ENCODE measurements around the gene PAPSS2.
A peak's percentile ranks its signal among the peaks of the same experiment; 100 is the strongest.
"Not testable (repeated sequence)": the region's sequence is repeated elsewhere in the genome, so short reads cannot be mapped to it uniquely, and the experiment has no call there.

PAPSS2 gene

DNA sequence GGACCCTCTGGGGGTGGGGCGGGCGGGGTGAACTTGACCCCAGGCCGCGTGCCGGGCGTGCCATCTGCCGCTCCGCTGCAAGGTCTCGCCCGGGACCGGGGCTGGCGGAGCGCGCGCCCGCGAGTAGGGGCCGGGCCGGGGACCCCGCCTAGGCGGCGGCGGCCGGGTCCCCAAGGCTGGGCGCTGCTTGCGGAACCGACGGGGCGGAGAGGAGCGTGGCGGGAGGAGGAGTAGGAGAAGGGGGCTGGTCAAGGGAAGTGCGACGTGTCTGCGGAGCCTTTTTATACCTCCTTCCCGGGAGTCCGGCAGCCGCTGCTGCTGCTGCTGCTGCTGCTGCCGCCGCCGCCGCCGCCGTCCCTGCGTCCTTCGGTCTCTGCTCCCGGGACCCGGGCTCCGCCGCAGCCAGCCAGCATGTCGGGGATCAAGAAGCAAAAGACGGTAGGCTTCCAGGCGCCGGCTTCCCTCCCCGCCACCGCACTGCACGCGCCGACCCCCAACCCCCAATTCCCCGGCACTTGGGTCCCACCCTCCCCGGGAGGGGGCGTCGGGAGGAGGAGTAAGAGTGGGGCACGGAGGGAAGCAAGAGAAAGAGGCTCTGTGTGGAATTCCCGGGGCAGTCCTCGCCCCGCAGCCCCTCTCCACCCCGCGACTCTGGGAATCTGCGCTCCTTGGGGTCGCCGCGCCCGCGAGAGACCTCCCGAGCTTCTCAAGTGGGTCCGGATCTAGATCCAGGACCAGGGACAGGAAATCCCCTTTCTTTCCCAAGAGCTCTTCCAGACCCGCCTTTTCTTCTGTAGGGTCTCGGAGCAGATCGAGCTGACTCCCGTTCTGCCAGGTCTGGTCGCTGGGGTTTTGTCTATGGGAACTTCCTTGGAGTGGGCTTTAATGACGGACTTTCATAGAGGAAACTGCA, at the start of gene PAPSS2:
PAPSS2 (plus strand) TSS at position 308 of the 913 bp plus-strand sequence; CDS start at position 412, 104 bp downstream.
- in situ Hi-C loops (cut with HindIII; ENCODE audit: low sequenced_read_pairs), result loop anchor here (5.0 kb wide), 1 partner anchor 72 kb away; no protein-coding TSS in a partner anchor
- TF ChIP-seq, protein P1, sequence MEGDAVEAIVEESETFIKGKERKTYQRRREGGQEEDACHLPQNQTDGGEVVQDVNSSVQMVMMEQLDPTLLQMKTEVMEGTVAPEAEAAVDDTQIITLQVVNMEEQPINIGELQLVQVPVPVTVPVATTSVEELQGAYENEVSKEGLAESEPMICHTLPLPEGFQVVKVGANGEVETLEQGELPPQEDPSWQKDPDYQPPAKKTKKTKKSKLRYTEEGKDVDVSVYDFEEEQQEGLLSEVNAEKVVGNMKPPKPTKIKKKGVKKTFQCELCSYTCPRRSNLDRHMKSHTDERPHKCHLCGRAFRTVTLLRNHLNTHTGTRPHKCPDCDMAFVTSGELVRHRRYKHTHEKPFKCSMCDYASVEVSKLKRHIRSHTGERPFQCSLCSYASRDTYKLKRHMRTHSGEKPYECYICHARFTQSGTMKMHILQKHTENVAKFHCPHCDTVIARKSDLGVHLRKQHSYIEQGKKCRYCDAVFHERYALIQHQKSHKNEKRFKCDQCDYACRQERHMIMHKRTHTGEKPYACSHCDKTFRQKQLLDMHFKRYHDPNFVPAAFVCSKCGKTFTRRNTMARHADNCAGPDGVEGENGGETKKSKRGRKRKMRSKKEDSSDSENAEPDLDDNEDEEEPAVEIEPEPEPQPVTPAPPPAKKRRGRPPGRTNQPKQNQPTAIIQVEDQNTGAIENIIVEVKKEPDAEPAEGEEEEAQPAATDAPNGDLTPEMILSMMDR (IDR thresholded peaks at IDR 0.05; ENCODE audit: low read depth, low read length, missing control alignments), result no peak
- DNase-seq (ENCODE audit: low read depth), result no peak
- peak within 1 kb of the TSS; percentile 89 for H3K4me3 ChIP-seq (ENCODE audit: low read depth, low read length)

DNA sequence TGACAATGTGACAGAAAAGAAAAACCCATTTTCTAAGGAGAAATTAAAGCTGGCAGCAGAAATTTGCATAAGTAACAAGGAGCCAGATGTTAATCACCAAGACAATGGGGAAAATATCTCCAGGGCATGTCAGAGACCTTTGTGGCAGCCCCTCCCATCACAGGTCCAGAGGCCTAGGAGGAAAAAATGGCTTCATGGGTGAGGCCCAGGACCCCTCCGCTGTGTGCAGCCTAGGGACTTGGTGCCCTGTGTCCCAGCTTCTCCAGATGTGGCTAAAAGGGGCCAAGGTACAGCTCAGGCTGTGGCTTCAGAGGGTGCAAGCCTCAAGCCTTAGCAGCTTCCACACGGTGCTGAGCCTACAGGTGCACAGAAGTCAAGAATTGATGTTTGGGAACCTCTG, 48.3 kb upstream of the PAPSS2 start:
- in situ Hi-C loops (cut with HindIII; ENCODE audit: low sequenced_read_pairs); H3K4me3 ChIP-seq (ENCODE audit: low read depth, low read length); DNase-seq (ENCODE audit: low read depth): not testable (repeated sequence)

DNA sequence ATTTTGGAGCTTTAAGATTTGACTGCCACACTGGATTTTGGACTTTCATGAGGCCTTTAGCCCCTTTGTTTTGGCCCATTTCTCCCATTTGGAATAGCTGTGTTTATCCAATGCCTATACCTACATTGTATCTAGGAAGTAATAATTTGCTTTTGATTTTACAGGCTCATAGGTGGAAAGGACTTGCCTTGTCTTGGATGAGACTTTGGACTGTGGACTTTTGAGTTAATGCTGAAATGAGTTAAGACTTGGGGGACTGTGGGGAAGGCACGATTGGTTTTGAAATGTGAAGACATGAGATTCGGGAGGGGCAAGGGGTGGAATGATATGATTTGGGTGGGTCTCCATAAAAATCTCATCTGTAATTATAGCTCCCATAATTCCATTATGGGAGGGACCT, 47.6 kb upstream of the PAPSS2 start:
- TF ChIP-seq, protein P1 (IDR thresholded peaks at IDR 0.05; ENCODE audit: low read depth, low read length, missing control alignments), result no peak
- no peak for DNase-seq (ENCODE audit: low read depth)
- in situ Hi-C loops (cut with HindIII; ENCODE audit: low sequenced_read_pairs), result no loop called here
- no peak overlapping the region for H3K4me3 ChIP-seq (ENCODE audit: low read depth, low read length)

DNA sequence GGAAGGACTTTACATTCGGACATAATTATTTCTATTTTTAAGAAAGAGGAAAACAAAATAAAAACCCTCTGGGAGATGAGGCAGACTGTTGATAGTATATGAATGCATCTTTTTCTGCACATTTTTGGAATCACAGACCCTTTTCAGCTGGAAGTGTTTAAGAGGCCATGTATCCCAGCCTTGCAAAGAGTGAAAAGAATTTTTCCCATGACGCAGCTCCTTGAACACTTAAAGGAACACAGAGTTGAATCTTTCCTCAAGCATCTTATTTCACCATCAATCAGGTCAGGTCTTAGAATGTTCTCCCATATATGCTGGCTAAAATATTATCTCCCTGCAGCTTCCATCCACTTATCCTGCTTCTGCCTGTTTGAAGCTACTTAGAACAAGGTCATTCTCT, 45.9 kb upstream of the PAPSS2 start:
- no peak for DNase-seq (ENCODE audit: low read depth)

DNA sequence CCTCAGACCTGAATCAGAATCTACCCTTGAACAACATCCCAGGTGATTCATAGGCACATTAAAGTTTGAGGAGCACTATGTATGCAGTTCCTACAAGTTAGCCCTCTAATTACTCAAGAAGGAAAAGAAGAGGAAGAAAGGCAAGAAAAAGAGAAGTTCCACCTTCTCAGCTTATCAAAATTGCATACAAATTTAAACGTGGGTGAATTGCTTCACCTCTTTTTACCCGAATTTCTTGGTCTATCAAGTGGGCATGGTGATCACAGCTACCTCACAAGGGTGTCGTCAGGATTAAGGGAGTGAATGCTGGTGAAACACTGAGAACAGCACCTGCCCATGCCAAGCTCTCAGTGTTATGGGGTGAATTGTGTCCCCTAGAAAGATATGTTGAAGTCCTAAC, 43.8 kb upstream of the PAPSS2 start:
- in situ Hi-C loops (cut with HindIII; ENCODE audit: low sequenced_read_pairs), result no loop called here
- TF ChIP-seq, protein P1 (IDR thresholded peaks at IDR 0.05; ENCODE audit: low read depth, low read length, missing control alignments), result no peak
- no peak overlapping the region for H3K4me3 ChIP-seq (ENCODE audit: low read depth, low read length)
- no peak for DNase-seq (ENCODE audit: low read depth)

More for the DNA sequence above, 45.9 kb upstream of the PAPSS2 start:
- in situ Hi-C loops (cut with HindIII; ENCODE audit: low sequenced_read_pairs), result no loop called here
- TF ChIP-seq, protein P1 (IDR thresholded peaks at IDR 0.05; ENCODE audit: low read depth, low read length, missing control alignments), result no peak
- no peak overlapping the region for H3K4me3 ChIP-seq (ENCODE audit: low read depth, low read length)

DNA sequence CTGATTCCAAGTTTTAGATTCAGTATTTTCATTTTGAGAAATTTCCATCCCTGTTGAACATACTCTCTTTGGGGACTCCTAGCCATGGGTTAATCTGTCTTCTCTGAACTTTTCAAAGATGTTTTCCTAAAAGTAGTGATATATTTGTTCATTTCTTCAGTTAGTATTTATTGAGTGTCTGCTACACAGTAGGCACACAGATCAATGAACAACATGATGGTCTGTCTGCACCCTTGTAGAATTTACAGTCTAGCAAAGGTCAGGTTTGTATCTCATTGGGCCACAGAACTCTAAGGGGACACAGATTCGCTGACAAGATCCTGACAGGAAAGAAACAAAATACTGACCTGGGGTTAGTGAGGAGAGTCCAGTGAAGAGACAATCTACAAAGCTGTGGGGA, 42.2 kb upstream of the PAPSS2 start:
- TF ChIP-seq, protein P1 (IDR thresholded peaks at IDR 0.05; ENCODE audit: low read depth, low read length, missing control alignments), result no peak
- no peak for DNase-seq (ENCODE audit: low read depth)
- in situ Hi-C loops (cut with HindIII; ENCODE audit: low sequenced_read_pairs), result no loop called here

More for the DNA sequence above, 42.2 kb upstream of the PAPSS2 start:
- no peak overlapping the region for H3K4me3 ChIP-seq (ENCODE audit: low read depth, low read length)
